ENCODE data around the gene MOGAT2.

MOGAT2 gene

DNA sequence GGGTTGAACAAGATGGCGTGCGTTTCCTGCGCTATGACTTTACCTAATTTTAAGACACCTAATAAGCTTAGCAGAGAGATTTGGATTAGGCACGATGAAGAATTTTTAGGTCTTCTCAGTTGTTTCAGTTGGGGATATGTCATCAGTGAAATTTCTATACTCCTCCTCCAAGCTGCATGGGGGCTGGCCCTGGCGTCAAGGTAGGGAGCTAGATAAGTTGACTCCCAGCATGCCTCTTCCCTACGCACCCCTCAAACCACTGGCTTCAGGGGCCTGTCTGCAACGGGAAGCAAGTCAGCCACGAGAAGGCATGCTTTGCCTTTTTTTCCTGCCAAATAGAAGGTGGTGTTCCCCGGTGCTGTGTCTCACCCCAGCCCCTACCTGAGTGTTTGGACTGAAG is 64.2 kb downstream of the MOGAT2 start:
- Mint-ChIP-seq H3K4me3 (no peak overlapping the region), H3K27me3 (ENCODE audit: low read depth) (peaks cover 4% of the 10 kb centered on the region), H3K9me3 (no peaks in the 10 kb centered on the region), H3K36me3 (ENCODE audit: low read depth) (no peaks in the 10 kb centered on the region), H3K4me1 (no peaks in the 10 kb centered on the region), H3K27ac (no peak overlapping the region)
- TF ChIP-seq, protein P1, sequence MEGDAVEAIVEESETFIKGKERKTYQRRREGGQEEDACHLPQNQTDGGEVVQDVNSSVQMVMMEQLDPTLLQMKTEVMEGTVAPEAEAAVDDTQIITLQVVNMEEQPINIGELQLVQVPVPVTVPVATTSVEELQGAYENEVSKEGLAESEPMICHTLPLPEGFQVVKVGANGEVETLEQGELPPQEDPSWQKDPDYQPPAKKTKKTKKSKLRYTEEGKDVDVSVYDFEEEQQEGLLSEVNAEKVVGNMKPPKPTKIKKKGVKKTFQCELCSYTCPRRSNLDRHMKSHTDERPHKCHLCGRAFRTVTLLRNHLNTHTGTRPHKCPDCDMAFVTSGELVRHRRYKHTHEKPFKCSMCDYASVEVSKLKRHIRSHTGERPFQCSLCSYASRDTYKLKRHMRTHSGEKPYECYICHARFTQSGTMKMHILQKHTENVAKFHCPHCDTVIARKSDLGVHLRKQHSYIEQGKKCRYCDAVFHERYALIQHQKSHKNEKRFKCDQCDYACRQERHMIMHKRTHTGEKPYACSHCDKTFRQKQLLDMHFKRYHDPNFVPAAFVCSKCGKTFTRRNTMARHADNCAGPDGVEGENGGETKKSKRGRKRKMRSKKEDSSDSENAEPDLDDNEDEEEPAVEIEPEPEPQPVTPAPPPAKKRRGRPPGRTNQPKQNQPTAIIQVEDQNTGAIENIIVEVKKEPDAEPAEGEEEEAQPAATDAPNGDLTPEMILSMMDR (IDR thresholded peaks at IDR 0.05; ENCODE audit: unreplicated experiment in 3 of 3), result no peak
